ENCODE results near the gene TTC12. TPM values are rescaled to one million over a fixed set of nuclear protein-coding genes. Genes with fewer than 3 reads are reported as not detected.

TTC12 gene
- total and polyA plus RNA-seq, 9 of the 15 experiments (the other 6 are each of a cell fraction or from before 2014, with no cell fraction given), result 5.1 to 19.9 (median 13.4) TPM

GRCh38 chr11:113400631-113401230, 86.3 kb downstream of the TTC12 start:
- no peak for DNase-seq (ENCODE audit: extremely low read depth in 1 of 4, low spot score in 3 of 4)
- Histone ChIP-seq H3K4me1 (replicated peaks in 1 of 2; ENCODE audit: control insufficient read depth in 2 of 2, insufficient read depth in 2 of 2, low read length in 2 of 2) (0 out of 5 replicates have a peak, but pooled peaks cover 0 to 5% of the 10 kb centered on the region in 2 experiments), H2AFZ (ENCODE audit: low read depth, low read length) (no peak overlapping the region), H3K4me3 (no peak overlapping the region), H3K36me3 (ENCODE audit: control insufficient read depth, insufficient read depth, low read length) (no peaks in the 10 kb centered on the region), H3K27me3 (ENCODE audit: control insufficient read depth in 2 of 2, insufficient read depth in 2 of 2, low read length in 2 of 2) (peaks cover 3 to 60% of the 10 kb centered on the region in 2 experiments; a peak in 4 of 5 replicates), H3K9ac (ENCODE audit: insufficient read depth in 1 of 2, low read depth in 2 of 2, low read length in 2 of 2) (no peak overlapping the region), H4K20me1 (replicated peaks; ENCODE audit: control insufficient read depth, insufficient read depth, low read length) (peaks cover 7% of the 10 kb centered on the region; the same call in 1 of the 2 replicates), H3K4me2 (ENCODE audit: insufficient read depth, low read length) (no peak overlapping the region), H3K9me3 (replicated peaks; ENCODE audit: control insufficient read depth, insufficient read depth, low read depth, low read length) (no peaks in the 10 kb centered on the region), H3K79me2 (ENCODE audit: control insufficient read depth, insufficient read depth, low read length) (no peaks in the 10 kb centered on the region), H3K9me1 (ENCODE audit: control insufficient read depth, insufficient read depth, low read length) (no peaks in the 10 kb centered on the region), H3K27ac (ENCODE audit: extremely low read depth, low read depth, low read length) (no peak overlapping the region)
- 0% methylated on average over 5 of the region's 5 CpGs for WGBS (ENCODE audit: insufficient coverage, low coverage, missing lambda C conversion rate)
- FAIRE-seq, result no peak
- ATAC-seq, result no peak
- BruUV-seq (replicated peaks), result no TSS peak
- POLR2A ChIA-PET, result interaction anchor here (0.5 kb wide), 1 partner anchor 25 kb away, joined by 3 read pairs; no protein-coding TSS in a partner anchor
- CTCF ChIA-PET (ENCODE audit: low intra/inter-chr PET ratio), result no interaction called here
- intact Hi-C loops (cut with micrococcal nuclease), result no loop called here
- TF ChIP-seq CHD4 (IDR thresholded peaks at IDR 0.05; ENCODE audit: insufficient read depth, insufficient replicate concordance, low read depth, low read length, poor library complexity, severe bottlenecking) (no peak), FOXA1 (IDR thresholded peaks at IDR 0.05; ENCODE audit: borderline replicate concordance) (no peak), ZNF699 (CRISPR knock-in tag; IDR thresholded peaks at IDR 0.05; ENCODE audit: insufficient replicate concordance) (no peak), KAT8 (IDR thresholded peaks at IDR 0.05; ENCODE audit: low read depth) (no peak), ZFPM2 (CRISPR knock-in tag; IDR thresholded peaks at IDR 0.05) (no peak), ETV1 (tag; conservative IDR thresholded peaks at IDR 0.05; ENCODE audit: low read depth) (no peak), ZNF695 (CRISPR knock-in tag; IDR thresholded peaks at IDR 0.05) (no peak)
- in situ Hi-C loops (cut with MboI), result no loop called here
